SIG-M5 treated with dmso at 0.1 percent for 504 hours (cell line): ENCODE measurements around the gene TNFRSF12A.
"Not testable (repeated sequence)": the region's sequence is repeated elsewhere in the genome, so short reads cannot be mapped to it uniquely, and the experiment has no call there.

ENCODE experiments used
- DNase-seq: peaks from one replicate; lab custom pipeline; 2025; ENCODE audit not compliant: unreplicated experiment; lab: John Stamatoyannopoulos, UW

Gene TNFRSF12A

DNA sequence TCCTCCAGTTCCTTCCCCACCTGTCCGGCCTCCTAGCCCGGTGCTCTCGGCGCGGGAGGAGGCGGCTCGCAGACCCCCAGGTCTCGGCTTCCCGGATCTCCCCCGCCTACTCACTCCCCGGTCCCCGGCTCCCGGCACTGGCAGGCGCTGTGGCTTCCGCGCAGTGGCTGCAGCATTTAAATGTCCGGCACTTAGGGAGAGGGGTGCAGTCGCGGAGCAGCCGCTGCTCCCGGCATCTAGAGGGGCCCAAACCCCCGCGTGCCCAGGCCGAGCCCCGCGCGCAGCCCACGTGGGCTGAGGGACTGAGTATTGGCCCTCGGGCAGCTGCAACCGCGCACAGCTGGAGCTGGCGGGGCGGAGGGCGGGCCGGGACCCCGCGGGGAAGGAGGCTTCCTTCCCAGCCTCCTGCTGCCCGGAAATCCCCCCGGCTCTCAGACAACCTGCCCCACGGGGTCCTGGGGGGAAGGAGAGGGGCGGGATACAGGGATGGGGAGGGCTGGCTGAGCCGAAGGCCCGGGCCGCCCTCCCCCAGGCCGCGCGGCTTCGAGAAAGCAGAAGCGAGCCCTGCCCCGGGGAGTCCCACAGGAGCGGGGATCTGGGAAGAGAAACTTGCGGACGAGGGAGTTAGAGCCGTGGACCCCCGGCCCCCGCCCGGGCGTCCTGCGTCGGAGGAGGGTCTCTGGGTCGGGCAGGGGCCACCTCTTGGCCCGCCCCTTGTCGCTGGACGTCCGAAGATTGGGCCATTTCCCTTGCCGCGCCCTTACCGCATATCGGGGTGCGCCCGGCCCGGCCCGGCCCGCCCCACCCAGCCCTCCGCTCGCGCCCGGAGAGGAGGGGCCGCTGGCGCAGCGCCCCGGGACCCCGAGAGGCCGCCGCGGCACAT, 25.8 kb downstream of the TNFRSF12A start, which contains the start of gene MMP25:
Gene MMP25 (plus strand): TSS at position 804 of the 883 bp plus-strand sequence. CDS start 357 bp downstream, outside the sequence.
- DNase-seq: peak; percentile 47

DNA sequence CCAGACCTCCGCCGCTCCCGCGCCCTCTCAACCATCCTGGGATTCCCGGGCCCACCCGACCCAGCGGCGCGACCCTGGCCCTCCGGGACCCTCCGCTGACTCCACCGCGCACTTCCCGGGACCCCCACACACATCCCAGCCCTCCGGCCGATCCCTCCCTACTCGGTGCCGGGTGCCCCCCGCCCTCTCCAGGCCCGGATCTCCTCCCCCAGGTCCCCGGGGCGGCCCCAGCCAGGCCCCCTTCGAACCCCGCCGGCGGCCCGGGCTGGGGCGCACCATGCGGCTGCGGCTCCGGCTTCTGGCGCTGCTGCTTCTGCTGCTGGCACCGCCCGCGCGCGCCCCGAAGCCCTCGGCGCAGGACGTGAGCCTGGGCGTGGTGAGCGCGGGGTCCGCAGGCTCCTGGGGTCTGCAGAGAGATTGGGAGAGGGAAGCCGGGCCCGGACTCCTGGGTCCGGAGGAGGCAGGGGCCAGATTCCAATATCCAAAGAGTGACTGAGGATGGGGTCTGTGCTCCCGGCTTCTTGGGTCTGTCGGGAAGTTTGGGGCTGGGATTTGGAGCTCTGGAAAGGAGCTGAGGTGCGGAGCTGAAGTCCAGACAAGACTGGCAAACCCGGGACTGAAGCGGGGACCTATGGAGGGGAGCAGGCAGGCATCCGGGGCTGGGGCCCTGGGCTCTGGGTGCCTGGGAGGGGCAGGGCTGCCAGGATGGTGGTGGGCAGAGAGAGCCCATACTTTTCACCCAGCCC, 26.6 kb downstream of the TNFRSF12A start:
- DNase-seq: no peak

DNA sequence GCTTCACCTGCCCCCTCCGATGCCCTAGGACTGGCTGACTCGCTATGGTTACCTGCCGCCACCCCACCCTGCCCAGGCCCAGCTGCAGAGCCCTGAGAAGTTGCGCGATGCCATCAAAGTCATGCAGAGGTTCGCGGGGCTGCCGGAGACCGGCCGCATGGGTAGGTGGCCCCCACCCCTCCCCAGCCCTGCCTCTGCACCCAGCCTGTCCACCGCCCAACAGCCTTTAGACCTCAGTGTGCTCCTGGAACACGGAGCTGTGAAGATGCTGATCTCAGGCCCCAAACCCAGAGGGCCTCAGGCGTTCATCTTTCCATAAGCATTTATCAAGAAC, 27.2 kb downstream of the TNFRSF12A start:
- DNase-seq: no peak

DNA sequence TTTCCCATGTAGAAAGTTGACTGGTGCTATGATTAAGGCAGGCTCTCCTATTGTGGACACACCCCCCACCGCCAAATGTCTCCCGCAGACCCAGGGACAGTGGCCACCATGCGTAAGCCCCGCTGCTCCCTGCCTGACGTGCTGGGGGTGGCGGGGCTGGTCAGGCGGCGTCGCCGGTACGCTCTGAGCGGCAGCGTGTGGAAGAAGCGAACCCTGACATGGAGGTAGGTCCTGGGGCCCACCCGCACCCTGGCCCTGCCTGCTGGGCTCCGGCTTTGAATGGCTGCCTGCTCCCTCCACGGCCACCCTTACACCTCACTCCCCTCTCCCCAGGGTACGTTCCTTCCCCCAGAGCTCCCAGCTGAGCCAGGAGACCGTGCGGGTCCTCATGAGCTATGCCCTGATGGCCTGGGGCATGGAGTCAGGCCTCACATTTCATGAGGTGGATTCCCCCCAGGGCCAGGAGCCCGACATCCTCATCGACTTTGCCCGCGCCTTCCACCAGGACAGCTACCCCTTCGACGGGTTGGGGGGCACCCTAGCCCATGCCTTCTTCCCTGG, 29.8 kb downstream of the TNFRSF12A start:
- no peak for DNase-seq

DNA sequence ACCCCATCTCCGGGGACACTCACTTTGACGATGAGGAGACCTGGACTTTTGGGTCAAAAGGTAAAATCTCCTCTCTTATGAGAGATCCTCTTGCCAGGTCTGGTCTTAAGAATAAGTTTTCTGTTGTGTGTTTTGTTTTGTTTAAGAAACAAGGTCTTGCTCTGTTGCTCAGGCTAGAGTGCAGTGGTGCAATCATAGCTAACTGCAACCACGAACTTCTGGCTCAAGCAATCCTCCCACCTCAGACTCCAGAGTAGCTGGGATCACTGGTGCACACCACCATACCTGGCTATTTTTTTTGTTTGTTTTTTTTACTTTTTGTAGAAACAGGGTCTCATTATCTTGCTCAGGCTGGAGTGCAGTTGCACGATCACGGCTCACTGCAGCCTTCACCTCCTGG, 30.3 kb downstream of the TNFRSF12A start:
- DNase-seq: no peak

DNA sequence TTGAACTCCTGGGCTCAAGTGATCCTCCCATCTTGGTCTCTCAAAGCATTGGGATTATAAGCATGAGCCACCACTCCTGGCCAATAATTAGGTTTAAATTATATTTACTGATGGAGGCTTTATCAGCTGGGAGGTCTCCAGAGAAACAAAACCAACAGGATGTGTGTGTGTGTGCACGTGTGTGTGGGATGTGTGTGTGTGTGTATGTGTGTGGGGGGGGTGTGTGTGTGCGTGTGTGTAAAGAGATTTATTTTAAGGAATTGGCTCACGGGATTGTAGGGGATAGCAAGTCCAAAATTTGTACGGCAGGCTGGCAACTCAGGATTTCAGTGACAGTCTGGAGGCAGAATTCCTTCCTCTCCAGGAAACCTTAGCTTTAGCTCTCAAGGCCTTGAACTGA, 30.8 kb downstream of the TNFRSF12A start:
- no peak for DNase-seq

DNA sequence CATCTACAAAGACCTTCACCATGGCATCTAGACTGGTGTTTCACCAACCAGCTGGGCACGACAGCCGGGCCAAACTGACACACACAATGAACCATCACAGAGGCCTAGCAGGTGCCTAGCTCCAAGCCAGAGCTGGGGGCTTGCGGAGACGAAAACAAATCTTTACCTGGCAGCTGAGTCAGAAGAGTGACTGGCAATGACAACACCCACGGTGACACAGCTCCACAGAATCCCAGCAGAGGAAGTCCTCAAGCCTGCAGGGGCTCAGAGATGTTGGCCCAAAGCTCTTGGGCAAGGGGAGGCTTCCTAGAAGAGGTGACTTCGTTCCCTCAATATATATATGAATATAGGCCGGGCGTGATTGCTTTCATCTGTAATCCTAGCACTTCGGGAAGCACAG, 31.3 kb downstream of the TNFRSF12A start:
- no peak for DNase-seq

DNA sequence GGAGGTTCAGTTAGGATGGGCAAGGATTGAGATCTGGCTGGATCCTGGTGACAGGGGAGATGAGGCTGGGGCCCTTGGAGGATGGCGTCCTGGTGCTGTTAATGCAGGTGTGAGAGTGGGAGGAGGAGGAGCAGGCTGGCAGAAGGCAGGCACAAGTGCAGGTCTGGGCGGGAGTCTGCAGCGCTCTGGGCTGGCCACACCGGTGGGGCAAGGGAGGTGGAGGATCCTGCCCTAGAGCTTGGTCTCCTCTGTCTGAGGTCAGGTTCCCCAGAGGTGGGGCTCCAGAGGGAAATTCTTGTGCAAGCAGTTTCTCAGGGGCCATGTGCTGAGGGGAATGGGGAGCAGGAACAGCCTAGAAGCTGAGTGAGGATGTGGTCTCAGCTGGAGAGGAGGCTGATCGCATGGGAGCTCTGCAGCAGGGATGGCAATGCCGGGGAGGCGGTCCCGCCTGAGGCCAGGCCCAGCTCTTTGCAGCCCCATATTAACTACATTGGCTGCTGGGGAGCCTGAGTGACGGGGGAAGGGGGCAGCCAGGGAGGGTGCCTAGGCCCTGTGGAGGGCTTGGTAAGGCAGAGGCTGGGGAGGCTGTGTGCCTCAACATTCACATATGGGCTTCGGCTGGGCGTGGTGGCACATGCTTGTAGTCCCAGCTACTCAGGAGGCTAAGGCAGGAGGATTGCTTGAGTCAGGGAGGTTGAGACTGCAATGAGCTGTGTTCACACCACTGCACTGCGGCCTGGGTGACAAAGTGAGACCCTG, 32.6 kb downstream of the TNFRSF12A start:
- not testable (repeated sequence) for DNase-seq

DNA sequence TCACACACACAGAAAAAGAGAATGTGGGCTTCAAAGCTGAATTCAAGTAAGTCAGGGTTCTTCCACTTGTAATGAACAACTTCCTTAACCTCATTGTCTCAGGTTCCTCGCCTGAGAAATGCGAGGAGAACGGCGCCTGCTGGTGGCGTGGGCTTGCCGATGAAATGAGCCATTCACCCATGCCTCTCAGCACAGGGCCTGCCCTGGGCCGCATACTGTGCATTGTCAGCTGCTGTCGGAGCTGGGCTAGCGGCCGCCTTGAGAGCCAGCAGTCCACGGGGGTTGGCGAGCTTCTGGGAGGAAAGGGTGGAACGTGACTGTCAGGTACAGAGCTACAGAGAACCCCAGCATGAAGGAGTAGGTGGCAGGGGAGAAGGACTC, 33.2 kb downstream of the TNFRSF12A start:
- not testable (repeated sequence) for DNase-seq

DNA sequence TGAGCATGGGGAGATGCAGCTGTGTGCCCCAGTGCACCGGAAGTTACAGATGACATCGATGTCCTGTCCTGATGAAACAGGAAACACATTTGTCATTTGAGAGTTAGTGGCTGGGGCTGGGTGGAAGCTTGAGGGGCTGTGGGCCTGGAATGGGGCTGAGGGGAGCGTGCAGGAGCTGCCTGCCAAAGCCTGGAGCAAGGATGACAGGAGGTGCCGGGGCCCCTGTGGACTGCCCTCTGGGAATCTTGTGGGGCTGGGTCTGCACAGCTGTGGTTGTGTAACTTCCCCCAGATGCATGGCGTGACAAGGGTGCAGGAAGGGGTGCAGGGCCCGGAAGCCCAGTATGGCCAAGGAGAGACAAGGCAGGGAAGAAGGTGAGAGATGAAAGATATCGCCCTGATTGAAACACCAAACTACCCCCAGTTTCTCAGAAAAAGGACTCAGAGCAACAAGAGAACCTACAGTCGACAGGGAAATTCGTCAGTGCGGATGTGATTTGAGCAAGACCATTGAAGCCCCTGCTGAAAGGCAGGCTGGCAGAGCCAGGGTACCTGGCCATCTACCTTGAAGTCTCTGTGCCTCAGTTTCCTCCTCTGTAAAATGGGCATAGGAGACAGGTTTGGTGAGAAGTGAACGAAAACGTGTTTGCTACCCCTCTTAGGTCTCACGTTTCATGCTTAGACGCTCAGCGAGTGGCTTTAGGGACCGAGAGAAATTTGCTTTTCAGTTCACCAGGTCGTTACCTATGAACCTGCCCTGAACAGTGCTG, 35.0 kb downstream of the TNFRSF12A start:
- peak; percentile 22 for DNase-seq

DNA sequence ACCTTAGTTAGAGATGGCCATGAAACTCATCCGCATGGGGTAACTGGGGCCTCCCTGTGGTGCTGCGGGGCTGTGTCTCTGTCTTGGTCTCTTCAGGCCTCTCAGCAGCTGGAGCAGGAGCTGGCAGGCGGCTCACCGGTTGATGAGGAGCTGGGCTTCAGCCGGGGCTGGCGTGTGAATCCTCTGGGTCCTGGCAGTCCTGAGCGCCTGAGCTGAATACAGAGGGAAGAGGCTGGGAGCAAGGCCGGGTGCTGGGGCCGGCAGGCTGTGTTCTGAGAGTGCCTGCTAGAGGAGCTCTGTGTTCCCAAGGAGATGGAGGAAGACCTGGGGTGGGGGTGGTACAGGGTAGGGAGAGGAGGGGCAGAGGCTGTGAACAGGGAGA, 35.6 kb downstream of the TNFRSF12A start:
- not testable (repeated sequence) for DNase-seq

DNA sequence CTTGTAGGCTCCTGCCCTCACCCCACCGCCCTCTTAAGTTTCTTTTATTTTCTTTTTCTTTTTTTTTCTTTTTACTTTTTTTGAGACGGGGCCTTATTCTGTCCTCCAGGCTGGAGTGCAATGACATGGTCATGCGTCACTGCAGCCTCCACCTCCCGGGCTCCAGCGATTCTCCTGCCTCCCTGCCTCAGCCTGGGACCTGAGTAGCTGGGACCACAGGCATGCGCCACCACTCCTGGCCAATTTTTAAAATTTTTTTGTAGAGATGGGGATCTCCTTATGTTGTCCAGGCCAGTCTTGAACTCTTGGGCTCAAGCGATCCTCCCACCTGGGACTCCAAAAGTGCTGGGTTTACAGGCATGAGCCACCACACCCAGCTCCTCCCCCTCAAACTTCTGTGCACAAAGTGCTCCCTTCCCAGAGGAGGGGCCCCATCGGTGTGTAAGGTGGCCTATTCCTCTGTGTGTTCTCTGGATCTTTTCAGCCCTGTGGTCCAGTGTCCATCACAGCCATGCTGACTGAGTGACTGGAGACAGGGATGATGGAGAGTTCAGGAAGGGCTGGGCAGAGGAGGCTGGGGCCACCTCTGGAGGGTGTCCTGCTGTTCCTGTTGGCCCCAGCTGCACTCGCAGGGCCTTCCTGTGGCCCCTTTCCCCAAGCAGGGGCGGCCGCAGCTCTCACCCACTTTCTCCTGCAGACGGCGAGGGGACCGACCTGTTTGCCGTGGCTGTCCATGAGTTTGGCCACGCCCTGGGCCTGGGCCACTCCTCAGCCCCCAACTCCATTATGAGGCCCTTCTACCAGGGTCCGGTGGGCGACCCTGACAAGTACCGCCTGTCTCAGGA, 36.4 kb downstream of the TNFRSF12A start:
- DNase-seq: no peak

DNA sequence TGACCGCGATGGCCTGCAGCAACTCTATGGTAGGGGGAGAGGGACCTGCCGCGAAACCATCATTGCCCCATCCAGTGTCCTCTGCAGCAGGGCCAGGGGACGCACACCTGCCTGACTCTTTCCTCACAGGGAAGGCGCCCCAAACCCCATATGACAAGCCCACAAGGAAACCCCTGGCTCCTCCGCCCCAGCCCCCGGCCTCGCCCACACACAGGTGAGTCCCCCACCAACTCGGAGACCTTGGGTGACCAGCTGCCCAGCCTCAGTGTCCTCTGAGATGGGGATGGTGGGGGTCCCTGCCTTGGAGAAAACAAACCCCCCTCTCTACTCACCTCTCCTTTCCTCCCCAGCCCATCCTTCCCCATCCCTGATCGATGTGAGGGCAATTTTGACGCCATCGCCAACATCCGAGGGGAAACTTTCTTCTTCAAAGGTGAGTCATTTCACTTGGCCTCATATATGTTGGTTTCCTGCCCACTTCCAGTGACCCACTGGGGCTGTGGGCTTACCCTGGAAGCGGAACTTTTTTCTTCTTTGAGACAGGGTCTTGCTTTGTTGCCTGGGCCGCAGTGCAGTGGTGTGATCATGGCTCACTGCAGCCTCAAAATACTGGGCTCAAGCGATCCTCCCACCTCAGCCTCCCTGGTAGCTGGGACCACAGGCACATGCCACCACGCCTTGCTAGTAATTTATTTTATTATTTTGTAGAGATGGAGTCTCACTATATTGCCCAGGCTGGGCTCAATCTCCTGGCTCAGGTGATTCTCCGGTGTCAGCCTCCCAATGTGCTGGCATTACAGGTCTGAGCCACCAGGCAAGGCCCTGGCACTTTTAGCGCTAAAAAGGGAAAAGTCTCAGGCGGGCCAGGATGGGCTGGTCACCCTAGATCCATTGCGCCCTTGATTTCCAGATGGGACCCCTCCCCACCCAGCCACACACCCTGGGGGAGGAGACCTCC, 37.3 kb downstream of the TNFRSF12A start:
- DNase-seq: no peak

DNA sequence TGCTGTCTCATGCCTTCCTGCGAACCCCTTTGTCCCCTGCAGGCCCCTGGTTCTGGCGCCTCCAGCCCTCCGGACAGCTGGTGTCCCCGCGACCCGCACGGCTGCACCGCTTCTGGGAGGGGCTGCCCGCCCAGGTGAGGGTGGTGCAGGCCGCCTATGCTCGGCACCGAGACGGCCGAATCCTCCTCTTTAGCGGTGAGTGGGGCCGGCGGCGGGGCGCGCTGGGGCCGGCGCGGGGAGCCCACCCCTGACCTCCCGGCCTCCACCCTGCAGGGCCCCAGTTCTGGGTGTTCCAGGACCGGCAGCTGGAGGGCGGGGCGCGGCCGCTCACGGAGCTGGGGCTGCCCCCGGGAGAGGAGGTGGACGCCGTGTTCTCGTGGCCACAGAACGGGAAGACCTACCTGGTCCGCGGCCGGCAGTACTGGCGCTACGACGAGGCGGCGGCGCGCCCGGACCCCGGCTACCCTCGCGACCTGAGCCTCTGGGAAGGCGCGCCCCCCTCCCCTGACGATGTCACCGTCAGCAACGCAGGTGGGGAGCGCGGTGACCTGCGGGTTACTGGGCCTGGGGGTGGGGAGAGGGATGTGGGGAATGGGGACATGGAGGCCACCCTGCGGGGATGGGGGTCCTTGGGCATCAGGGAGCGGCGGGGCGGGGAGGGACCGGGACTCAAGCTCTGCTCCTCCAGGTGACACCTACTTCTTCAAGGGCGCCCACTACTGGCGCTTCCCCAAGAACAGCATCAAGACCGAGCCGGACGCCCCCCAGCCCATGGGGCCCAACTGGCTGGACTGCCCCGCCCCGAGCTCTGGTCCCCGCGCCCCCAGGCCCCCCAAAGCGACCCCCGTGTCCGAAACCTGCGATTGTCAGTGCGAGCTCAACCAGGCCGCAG, 38.2 kb downstream of the TNFRSF12A start:
- peak; percentile 26 for DNase-seq

DNA sequence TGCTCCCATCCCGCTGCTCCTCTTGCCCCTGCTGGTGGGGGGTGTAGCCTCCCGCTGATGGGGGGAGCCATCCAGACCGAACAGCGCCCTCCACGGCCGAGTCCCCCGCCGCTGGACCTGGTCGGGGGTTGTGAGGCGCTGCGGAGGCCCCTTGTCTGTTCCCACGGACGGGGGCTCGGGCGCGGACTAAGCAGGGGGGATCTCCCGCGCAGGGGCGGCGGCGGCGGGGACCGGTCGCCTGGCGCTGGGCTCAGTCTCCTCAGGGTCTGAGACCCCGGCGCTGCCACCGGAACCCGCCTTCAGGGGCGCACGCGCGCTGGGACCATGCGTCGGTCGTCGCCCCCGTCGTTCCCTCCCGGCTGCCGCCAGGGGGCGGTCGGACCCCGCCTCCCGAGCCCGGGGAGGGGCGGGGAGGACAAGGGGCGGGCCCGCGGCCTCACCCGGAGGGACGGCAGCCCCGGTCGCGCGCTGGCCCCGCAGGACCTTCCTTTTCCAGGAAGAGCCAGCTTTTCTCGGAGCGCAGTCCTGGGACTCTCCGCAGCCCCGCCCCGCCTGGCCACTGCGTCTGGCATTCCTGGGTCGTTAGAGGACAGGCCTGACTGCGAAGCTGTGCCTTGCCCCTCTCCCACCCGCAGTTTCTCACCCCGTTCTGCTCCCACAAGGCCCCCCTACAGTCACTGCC, 39.0 kb downstream of the TNFRSF12A start:
- DNase-seq: peak; percentile 56

DNA sequence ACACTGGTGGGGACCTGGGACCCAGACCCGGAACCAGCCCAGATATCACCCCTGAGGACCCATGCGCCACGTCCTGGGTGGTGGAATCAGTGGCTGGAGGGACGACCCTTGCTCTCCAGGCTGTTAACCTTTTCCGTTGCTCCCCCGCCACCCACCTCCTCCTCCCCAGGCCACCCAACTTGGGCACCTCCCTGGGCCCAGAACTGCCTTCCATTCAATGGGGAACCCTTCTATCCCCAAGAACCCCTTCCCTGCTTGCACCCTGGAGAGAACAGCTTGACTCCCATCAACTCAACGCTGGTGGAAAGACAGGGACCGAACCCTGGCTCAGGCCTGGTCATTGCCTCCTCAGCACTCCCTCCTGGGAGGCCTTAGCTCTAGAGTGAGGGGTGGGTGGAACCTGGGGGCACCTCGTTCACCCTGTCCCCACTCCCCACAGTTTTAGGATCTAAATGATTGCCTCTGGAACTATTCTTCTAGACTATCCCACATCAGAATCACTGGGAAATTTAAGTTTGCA, 39.6 kb downstream of the TNFRSF12A start:
- no peak for DNase-seq
